NCI-H345 treated with DMSO at 0.1 percent for 48 hours (cell line): ENCODE data around the gene SPATA6L.
"Not testable (repeated sequence)": the region's sequence is repeated elsewhere in the genome, so short reads cannot be mapped to it uniquely, and the experiment has no call there.

ENCODE experiments used
- DNase-seq: peaks from one replicate; lab custom pipeline; 2025; ENCODE audit not compliant: unreplicated experiment; lab: John Stamatoyannopoulos, UW

The SPATA6L gene

DNA sequence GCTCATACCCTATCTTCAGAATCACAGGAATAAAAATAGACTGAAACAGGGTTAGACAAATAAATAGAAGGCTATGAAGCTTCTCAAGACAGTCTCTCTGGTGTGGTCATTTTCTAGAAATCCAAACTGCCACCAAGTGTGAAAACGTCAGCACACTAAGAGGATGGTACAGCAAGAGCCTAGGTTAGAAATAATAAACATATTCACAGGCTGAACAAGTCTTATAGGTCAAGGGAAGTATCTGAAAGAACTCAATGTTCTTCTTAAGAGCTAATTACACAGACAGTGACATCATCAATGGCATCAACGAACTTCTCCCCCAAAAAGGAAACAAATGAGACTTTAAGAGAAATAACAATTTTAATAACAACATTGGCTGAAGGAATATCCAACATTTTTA, 26.9 kb downstream of the SPATA6L start:
- DNase-seq, result no peak

DNA sequence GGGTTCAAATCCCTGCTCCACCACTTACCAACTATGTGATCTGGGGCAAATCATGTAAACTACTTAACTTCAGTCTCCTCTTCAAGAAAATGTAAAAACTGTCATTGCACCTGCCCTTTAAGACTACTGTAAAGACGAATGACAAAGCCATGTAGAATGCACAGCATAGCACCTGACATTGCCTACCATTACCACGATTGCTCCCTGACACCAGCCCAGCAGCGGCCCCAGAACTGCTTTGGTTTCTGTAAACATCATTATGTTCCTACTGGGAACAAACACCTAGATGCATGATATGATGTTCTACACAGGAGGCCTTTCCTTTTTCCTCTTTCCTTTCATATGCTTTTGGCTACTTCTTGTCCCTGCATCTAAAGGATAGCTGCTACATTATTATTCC, 27.3 kb downstream of the SPATA6L start:
- no peak for DNase-seq

DNA sequence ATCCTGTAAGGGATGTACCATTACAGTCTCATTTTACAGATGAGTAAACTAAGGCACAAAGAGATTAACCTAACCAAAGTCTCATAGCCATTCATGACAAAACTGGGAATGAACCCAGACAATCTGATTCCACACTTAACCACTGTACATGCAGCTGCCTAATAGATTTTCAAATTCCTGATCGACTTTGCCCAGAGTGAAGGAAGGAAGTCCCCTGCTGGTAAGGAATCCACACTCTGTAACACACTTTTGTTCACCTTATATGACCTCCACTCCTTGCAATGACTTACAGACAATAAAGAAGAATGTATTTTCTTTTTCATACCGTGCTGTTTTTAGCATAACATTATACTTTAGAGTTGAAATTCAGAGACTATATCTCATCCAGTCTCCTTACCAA, 35.4 kb downstream of the SPATA6L start:
- DNase-seq, result no peak

- no peak for DNase-seq
These were observed 44.3 kb downstream of the SPATA6L start for GRCh38 chr9:4622016-4622415.

DNA sequence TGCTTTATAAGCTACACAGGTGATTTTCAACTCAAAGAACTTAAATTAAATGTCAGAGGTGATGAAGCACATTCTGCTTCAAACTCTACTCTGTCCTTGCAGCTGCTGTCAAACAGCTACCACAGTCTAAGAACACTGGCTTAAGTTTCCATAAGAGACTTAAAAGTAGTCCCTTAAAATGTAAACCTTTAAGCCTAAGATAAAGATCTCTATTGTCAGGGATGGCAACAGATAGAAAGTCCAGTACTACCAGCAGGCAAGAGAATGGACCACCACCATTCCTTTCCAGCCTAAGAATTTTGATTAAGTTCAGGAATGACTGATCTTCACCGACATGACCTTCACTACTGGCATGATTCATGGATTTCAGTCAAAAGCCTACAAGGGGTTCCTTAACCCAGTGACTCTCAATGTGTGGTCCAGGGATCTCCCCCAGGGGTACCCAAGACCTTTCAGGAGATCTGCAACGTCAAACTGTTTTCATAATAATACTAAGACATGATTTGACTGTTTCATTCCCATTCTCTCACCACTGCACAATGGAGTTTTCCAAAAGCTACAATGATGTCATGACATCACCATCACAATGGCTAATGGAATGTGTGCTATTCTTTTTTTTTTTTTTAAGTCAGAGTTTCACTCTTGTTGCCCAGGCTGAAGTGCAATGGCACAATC, 45.3 kb downstream of the SPATA6L start:
- no peak for DNase-seq

GRCh38 chr9:4620057-4620765, 46.1 kb downstream of the SPATA6L start:
- no peak for DNase-seq

DNA sequence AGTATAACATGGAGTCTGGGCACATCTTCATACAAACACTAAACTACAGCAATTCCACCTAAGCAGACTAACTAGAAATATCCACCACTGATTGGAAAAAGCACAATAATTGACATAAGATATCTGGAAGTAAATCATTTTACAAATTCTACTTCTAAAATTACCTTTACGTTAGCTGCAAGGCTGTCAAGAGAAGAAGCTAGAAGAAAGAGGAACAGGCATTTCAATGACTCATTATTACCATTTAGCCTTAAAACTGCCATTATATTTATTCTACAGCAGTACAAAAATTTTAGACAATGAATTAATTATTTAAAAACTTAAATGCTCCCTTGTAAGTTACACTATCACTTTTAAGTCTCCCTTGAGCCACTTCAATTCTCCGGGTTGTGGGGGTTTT, 47.6 kb downstream of the SPATA6L start:
- no peak for DNase-seq

DNA sequence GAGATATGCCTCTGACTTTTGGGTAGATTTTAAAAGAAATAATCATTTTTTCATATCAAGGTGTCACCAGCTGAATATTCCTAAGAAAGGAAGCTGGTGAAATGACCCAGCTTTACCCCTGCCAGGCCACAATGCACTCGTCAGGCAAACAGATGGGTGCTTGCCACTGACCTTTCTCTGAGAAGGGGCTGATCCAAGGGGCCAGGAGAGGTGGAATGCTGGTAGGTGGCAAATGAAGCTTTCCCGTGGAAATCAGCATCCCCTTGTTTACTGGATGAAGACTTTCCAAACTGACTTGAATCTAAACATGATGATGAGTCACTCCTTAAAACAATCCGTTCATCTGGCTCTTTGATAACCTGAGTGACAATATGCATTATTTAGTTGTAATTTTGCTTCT, 48.5 kb downstream of the SPATA6L start:
- no peak for DNase-seq

DNA sequence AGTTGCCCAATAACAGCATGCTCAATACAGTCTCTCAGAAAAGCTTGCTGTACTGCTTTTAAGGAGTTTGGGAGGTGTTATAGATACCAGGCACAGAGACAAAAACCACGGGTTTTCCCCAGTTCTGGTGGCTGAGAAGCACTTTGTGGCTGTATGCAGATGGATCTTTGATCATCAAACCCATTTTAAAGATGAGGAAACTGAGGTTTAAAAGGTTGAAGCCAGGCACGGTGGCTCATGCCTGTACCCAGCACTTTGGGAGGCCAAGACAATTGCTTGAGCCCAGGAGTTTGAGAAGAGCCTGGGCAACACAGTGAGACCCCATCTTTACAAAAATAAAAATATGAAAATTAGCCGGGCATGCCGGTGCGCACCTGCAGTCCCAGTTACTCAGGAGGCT, 50.5 kb downstream of the SPATA6L start:
- no peak for DNase-seq

GRCh38 chr9:4615251-4615650, 51.0 kb downstream of the SPATA6L start:
- DNase-seq, result no peak

- DNase-seq, result no peak
These were observed 51.7 kb downstream of the SPATA6L start for GRCh38 chr9:4614627-4615026.

DNA sequence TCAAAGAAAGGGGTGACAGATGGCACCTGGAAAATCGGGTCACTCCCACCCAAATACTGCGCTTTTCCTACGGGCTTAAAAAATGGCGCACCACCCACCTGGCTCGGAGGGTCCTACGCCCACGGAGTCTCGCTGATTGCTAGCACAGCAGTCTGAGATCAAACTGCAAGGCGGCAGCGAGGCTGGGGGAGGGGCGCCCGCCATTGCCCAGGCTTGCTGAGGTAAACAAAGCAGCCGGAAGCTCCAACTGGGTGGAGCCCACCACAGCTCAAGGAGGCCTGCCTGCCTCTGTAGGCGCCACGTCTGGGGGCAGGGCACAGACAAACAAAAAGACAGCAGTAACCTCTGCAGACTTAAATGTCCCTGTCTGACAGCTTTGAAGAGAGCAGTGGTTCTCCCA, 60.2 kb downstream of the SPATA6L start:
- DNase-seq, result not testable (repeated sequence)

GRCh38 chr9:4604678-4605095, 61.6 kb downstream of the SPATA6L start:
- DNase-seq, result peak; percentile 74

DNA sequence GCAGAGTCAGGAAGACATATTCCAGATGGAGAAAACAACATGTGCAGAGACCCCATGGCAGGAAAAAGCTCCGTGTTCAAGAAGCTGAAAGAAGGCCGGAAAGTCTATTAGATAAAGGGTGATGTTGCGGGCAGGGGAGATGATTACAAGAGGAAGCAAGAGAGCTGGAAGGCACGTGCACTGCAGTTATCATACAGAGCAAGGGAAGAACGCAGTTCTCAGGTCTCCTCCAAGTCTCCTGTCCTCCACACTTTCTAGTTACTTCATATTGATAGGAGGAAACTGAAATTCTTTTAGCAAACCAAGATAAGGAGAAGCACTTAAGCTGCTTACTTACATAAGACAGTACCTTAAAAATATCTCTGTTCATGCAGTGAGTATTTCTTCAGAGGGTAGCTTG, 62.5 kb downstream of the SPATA6L start:
- no peak for DNase-seq

DNA sequence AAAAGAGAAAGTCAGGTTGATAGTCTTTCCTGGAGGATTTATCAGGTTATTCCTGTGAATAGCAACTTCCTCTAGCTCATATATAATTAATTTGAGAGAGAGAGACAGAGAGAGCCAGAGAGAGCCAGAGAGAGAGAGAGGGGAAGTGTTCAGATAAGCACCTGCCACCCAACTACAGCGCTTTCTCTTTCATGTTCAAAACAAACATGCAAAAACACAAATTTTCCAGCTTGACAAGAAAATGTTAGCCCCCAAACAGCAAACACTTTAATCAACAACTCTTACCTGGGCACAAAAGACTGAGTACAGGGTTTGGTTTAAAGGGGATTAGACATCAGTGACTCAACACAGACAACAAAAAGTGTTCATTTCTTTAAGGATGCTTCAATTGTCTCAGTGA, 65.9 kb downstream of the SPATA6L start:
- DNase-seq, result no peak

- DNase-seq, result no peak
These were observed 69.9 kb downstream of the SPATA6L start for GRCh38 chr9:4596165-4596922.

DNA sequence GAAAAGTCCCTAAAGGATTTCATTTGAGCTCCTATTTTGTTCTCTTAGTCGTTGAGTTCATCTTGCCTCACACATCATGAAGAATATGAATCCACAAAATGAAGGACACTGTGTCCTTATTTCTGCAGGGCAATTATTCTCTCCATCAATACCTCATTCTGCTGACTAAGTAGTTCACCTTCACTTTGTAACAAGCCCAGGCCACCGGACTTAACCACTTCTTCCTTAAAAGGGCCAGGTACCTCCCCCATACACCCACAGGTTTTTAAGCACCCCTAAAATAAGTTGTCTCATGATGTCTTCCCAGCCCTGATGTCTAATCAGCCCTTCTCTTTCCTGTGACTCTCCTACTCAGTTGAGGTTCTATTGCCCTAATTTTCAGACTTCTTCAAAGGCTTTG, 71.3 kb downstream of the SPATA6L start:
- DNase-seq, result no peak

DNA sequence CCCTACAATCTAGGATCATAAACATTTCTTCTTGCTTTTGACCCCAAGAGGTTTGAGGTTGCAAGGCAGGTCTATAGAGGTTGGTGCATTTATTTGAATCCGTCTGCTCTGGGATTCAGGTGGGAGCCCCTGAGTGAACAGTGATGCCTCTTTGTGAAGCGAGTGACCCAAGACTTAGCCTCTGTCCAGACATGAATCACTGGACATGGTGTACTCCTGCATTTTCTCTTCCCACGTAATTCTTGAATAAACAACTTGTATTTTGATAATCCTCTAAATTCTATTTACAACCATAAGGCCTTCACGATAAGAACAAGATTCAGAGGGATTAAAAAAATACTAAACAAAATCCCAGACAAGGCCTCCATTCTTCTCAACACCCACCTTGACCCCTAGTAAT, 71.7 kb downstream of the SPATA6L start:
- no peak for DNase-seq

- no peak for DNase-seq
These were observed 73.4 kb downstream of the SPATA6L start for GRCh38 chr9:4592886-4593285.

DNA sequence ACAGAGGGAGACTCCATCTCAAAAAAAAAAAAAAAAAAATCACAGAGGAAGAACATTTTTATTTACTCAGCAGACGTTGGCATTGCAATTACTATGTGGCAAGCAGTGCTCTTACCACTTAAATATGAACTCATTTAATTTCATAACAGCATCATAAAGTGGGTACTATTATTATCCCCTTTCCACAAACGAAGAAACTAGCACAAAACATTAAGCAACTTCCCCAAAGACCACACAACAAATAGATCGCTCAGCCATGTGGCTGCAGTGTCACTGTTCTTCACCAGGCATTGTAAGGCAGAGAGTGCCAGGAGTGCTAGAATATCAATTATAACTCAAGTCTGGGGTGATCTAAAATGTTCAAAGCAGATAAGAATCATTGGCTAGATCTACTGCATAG, 74.0 kb downstream of the SPATA6L start:
- DNase-seq, result no peak

DNA sequence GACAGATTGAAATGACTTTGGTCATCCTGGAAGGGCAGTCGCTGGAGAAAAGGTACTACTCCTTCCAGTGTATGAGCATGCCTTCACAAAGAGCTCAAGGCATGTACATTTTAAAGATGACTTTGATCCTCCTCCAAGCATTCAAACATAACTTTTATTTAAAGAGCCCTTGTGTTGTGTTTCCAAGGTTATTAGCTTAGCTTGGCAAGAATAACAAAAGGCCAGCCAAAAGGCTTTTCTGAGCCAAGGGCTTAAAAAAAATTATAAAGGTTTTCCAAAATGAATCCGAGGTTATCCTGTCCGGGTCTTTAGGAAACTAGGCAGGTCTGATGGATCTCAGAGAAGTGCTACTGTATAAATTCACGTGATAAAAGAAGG, 75.2 kb downstream of the SPATA6L start:
- no peak for DNase-seq

GRCh38 chr9:4590430-4591122, 75.7 kb downstream of the SPATA6L start:
- no peak for DNase-seq
